ENCODE data around the gene PHEX. TPM values are rescaled to one million over a fixed set of nuclear protein-coding genes. Genes with fewer than 3 reads are reported as not detected.
A peak's percentile ranks its signal among the peaks of the same experiment; 100 is the strongest.

The PHEX gene
- polyA plus RNA-seq, 4 donors = 0.30 to 0.38 (median 0.34) TPM

DNA sequence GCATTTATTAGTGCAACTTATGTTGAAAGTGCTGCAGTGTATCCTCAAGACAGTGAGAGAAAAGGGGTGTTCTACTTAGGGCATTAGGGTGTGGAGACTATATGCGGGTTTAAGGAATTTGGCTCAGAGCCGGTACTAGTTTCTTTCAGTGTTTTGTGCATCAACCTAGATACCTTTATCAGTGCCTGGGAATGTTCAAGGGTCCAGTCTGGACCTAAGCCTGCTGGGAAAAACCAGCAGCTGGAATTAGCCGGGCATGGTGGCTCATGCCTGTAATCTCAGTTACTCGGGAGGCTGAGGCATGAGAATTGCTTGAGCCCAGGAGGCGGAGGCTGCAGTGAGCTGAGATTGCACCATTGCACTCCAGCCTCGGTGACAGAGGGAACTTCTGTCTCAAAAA lies 7.4 kb downstream of the PHEX start:
- no peak for DNase-seq (ENCODE audit: low read depth in 4 of 4, low spot score in 3 of 4)

DNA sequence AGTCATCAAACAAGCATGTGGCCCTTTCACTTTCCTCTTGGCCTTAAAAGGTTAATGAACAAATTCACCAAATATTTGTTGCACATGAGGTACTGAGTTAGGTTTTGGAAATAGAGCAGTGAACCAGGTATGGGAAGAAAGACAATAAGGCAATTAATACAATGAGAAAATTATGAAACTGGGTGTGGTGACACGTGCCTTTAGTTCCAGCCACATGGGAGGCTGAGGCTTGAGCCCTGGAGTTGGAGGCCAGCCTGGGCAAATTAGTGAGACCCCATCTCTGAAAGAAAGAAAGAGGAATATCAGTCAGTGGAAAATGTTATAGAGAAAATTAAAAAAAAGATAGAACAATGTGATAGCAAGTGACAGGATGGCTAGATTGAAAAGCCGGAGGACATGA lies 8.1 kb downstream of the PHEX start:
- DNase-seq (ENCODE audit: low read depth in 4 of 4, low spot score in 3 of 4) = no peak

DNA sequence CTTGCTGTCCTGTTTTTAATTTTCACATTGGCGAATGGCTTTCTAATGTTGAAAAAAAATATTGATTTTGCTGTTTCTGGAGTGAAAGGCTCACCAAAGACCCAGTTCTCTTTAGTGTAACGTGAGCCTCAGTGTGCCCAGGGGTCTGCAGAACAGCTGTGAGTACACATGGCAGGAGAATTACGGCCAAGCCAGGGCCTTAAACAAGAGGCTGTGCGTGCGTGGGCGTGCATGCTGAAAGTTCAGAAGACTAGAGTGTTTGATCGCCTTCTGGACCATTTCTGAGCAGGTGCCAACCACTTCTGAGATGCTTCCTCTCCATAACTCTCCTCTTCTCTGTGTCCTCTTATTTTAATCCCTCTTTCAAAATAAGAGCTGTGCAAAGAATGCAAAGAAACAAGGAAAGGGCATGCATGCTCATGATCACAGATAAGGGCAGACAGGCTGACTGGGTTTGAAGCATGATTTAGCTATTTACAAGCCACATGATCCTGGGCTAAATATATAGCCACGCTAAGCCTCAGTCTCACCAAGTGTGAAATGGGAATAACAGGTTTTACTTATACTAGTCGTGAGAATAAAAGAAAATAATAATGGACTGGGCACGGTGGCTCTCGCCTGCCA lies 9.9 kb downstream of the PHEX start:
- DNase-seq (ENCODE audit: low read depth in 4 of 4, low spot score in 3 of 4) = no peak

DNA sequence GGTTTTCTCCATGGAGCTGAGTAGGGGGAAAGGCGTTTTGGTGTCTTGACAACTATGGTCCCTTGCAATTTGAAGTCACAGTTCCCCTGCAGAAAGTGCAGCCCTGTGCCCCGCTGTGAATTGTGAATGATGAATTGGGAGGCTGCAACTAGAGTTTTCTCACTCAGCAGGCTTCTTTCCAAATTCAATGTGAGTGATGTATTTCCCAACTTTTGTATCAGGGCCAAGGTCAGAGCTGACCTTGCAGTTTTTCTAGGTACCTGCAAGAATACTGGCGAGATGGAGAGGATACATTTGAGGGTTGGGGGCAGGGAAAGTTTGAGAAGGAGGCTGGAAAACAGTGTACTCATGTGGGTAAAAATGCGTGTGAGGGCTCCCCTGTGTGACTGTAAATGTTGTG lies 11.7 kb downstream of the PHEX start:
- no peak for DNase-seq (ENCODE audit: low read depth in 4 of 4, low spot score in 3 of 4)

DNA sequence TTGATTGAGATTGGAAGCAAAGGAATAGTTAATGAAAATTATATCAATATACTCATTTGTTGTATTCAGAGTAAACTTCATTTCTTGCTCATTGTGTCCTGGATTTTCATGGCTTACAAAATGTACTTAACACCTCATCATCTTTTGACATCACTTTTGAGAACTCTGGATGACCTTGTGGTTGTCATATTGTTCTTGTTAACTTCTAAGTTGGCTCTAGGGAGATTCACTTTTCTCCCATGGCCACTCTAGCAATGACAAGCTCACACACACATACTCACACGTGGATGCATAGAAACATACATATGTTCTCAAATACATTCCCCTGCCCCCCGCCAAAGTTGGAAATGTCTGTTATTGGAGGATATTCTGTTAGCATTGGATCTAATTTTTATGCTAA lies 15.3 kb downstream of the PHEX start:
- no peak for DNase-seq (ENCODE audit: low read depth in 4 of 4, low spot score in 3 of 4)

DNA sequence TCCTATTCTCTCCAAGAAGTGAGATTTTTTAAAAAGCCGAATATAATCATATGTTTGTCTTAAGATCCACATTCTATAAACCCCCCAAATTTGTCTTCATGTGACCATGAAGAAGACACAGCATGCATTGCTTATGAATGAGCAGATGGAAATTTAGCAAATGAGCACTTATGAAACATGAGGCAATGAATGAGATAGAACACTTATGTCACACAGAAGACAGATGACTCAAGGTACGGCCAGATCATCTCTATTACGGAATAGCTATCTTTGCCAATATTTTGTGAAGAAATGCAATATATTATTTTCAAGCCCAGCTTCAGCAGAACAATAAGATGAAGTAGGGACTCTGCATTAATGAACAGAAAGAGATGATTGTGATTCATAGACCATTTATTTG lies 21.4 kb downstream of the PHEX start:
- DNase-seq (ENCODE audit: low read depth in 4 of 4, low spot score in 3 of 4) = no peak

DNA sequence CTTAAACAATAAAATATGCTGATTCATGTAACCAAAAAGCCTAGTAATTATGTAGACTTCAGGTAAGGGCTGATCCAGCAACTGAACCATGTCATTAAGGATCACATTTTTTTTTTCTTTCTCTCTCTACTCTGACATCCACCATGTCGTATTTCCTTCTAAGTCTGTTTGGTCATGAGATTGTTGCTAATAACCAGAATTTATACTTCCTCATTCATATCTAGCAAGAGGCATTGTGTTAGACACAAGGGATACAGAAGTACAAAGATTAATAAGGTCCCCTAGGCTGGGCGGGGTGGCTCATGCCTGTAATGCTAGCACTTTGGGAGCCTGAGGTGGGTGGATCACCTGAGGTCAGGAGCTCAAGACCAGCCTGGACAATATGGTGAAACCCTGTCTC lies 24.1 kb downstream of the PHEX start:
- no peak for DNase-seq (ENCODE audit: low read depth in 4 of 4, low spot score in 3 of 4)

DNA sequence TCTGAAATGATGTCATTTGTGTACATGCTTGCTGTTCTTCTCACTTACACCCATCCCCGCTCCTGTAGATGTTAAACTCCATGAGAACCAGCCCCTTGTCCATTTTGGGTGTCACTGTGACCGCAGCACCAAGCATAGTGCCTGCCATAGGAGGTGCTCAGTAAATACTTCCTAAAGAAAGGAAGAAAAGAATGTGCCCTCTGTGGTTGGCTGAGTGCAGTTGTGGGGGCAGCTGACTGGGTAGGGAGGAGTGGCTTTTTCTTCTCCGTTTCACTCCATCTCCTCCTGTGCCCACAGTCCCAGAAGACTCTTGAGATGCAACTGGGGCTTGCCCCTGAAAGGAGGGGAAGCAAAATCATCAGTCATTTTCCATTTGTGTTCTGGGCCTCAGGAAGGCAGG lies 25.5 kb downstream of the PHEX start:
- DNase-seq (ENCODE audit: low read depth in 4 of 4, low spot score in 3 of 4) = no peak

DNA sequence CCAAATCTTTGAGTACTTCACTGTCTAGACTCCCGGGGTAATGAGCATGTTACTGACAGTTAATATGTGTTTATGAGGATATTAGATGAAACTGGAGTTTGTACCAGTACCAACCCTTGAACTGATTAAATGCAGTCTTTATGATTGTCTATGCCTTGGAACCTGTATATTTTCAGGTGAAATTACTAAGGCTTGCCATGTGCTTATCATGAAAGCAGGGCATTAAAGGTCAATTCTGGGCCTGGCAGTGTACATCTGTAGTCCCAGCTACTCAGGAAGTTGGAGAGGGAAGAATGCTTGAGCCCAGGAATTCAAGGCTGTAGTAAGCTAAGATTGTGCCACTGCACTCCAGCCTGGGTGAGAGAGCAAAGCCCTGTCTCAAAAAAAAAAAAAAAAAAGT lies 27.6 kb downstream of the PHEX start:
- DNase-seq (ENCODE audit: low read depth in 4 of 4, low spot score in 3 of 4) = no peak

DNA sequence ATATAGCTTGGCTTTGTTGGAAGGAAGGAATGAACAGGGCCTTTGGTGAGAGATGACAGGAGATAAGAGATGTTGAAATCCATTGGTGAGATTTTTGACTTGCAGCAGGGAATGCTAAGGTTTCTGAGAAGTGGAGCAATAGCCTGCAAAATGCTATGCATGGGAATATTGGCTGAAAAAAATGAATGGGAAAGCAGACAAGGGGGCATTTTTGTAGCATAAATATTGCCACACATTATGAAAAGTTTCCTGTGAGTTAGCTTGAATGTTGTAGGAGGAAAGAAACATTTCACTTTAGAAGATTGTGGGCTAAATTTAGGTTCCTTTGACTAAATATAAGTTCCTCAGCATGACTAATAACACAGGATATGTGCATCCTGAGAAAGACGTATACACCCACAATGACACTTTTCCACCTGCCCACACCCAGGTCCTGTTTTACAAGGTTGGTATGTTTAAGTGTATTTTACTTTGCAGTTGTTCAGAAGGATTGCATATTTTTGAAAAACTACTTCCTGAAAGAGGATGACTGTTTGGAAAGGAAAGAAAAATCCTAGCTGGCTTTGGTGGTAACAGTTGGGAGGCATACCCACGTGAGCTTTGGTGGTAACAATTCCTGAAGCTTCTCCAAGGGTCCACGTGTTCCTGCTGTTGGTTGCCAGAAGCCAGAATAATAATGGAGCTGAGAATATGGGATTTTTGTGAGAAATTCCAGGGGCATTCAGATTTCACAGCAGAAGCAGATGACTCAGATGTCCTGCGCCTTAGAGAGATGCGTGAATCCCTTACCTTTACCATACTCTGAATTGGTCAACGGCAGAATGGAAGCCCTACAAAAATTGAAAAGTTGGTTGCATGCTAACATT lies 28.5 kb downstream of the PHEX start:
- DNase-seq (ENCODE audit: low read depth in 4 of 4, low spot score in 3 of 4) = no peak

DNA sequence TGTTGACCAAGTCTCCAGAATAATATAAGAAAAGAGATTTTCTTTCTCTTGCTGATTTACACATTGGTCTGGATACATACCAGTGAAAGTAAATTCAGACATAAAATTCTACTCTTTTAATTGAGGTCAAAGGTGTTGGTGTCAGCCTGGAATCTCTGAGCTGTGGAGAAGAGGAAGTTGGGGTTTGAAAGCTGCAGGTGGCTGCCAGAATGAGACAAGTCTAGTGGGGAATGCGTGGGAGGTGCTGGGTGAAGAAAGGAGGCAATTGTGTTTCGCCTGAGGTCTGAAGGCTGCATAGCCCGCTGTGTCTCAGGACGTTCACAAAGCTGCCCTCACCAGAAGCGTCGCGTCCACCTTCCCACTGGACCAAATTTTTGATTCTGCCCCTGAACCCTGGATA lies 31.2 kb downstream of the PHEX start:
- DNase-seq (ENCODE audit: low read depth in 4 of 4, low spot score in 3 of 4) = no peak

DNA sequence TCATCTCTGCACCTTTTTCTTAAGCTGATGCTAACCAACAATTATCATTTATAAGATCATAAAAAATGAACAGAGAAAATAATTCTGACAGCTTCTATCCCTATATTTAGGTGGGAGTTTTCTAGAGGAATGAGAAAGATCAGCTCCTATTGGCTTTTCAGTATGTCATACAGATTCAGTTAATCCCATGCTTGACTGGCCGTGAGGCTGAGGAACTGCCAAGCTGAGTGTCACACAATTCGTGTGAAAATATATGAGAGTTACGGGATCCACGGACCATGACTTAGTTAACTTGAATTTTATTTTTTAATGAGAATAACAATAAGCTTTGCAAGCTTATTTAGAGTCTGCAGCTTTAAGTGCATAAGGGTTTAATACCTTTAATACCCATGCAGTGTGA lies 37.5 kb downstream of the PHEX start:
- DNase-seq (ENCODE audit: low read depth in 4 of 4, low spot score in 3 of 4) = no peak

DNA sequence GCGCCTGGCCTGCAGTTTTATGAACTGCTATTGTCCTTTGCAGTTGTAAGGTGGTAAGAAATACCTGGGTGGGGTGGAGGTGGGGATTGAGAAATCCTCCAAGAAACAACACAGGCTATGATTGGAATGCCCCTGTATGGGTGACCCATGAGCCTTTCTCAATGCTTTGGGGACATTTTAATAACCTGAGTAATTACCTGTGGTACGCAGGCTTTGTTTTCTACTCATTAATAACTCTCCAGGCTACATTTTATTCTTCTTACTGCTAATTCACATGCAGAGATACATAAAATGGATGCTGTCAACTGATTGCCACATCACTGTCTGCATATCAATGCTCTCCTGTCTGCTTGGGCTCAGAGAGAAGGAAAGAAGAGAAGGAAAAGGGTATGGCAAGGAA lies 41.8 kb downstream of the PHEX start:
- no peak for DNase-seq (ENCODE audit: low read depth in 4 of 4, low spot score in 3 of 4)

DNA sequence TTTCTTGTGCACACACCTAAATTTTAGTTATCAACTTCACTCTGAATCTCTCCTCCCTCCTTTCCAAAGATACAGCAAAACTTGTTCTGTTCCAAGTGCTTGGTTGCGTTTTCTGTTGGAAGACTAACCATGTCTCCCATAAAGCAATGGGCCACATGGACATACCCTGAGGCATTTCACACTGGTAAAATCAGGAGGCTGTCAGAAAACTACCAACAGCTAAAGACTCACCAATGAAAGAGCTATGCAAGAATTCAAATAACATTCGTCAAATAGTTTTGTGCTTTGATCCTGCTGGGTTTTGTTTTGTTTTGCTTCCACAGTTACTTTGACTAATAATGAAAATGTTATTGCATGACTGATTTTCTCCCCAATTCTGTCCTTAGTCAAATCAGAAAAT lies 46.0 kb downstream of the PHEX start:
- DNase-seq (ENCODE audit: low read depth in 4 of 4, low spot score in 3 of 4) = no peak

DNA sequence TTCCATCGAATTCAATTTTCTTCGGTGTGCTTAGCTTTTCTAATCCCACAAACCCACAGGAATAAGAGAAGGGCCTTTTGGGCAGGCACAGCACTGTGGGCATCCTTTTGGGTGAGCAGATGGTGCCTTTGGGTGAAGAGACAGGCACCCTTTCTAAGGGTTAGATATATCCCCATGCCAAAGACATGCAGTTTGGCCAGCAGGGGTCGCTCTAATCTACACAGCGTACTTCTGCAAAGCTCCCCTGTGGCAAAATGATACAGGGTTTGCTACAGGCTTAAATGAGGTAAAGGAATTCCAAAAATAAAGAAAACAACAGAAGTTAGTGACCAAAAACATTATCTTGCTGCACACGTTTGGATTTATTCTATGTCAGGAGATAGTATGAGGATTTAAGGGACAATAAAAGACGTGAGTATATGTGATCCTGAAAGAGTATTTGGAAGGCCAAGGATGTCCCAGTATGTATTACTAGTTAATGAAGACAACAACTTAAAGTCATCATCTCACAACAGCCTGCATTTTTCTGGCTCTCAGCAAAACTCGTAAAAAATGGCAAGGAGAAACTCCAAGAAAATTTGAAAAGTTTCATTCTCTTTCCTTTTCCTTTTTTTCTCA lies 49.5 kb downstream of the PHEX start:
- DNase-seq (ENCODE audit: low read depth in 4 of 4, low spot score in 3 of 4) = peak in 1 of 4 donors; percentile 12

DNA sequence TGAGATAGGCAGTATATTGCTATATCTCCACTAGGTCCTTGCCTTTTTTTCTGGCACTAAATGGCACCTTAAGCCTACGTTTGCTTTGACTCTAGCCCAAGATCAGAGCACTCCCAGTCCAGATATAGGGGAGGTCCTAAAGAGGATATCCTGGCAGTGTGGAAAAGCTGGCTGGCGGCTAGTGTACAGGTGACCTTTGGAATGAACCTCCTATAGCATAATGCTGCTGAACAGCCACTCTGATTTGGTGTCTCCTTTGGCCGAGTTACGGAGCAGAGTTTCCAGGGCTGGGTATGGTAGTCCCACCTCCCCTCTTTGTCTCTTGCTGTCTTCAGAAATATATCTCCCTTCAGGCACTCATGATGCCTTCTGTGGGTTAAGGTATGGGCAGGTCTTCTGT lies 53.9 kb downstream of the PHEX start:
- DNase-seq (ENCODE audit: low read depth in 4 of 4, low spot score in 3 of 4) = no peak

DNA sequence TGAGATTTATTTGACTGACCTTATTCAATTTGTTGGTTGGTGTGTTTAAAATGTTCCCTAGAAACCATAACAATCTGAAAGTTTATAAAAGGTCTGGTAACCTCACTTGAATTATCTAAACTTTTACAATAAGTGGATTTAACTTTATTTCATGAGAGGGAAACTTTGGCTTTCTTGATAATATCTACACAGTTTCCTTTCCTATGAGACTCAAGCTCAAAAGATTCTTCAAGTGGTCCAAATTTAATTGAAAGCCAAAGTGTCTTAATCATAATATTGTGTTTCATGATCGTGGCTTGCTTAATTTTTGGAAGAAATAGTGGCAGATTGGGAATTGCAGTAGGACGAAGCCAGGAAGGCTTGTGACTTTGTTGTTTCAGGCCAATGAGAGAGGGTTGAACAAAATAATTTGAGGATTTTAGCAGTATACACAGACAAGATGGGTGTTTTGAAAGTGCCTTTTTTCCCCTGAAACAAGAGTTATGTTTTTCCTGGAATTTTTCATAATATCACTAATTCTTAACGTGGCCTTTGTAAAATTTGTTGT lies 55.0 kb downstream of the PHEX start:
- no peak for DNase-seq (ENCODE audit: low read depth in 4 of 4, low spot score in 3 of 4)

DNA sequence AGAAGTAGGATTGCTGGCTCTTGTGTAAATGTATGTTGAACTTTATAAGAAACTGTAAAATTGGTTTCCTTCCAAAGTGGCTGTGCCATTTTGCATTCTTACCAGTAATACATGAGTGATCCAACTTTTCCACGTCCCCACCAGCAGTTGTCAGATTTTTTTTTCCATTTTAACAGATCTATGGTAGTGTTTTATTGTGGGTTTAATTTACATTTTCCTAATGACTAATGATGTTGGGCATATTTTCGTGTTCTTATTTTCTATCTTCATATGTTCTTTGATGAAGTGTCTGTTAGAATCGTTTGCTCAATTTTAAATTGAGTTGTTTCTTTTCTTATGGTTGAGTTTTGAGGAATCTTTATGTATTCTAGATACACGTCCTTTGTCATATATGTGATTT lies 56.2 kb downstream of the PHEX start:
- no peak for DNase-seq (ENCODE audit: low read depth in 4 of 4, low spot score in 3 of 4)

DNA sequence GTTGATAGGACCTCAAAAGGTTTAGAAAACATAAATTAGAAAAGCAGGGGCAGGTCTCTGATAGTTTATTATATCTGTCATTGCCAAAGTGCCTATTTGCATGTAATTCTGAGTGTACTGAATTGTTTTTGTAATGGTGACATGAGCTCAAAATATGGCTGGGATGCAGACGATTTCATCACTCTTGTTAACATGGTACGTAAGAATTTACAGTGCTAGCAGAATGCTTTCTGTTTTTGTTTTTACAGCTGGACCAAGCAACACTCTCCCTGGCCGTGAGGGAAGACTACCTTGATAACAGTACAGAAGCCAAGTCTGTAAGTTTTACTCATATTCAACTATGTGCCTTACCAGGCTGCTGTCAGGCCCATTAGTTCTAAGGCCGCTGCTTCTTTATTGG lies 58.1 kb downstream of the PHEX start:
- no peak for DNase-seq (ENCODE audit: low read depth in 4 of 4, low spot score in 3 of 4)

DNA sequence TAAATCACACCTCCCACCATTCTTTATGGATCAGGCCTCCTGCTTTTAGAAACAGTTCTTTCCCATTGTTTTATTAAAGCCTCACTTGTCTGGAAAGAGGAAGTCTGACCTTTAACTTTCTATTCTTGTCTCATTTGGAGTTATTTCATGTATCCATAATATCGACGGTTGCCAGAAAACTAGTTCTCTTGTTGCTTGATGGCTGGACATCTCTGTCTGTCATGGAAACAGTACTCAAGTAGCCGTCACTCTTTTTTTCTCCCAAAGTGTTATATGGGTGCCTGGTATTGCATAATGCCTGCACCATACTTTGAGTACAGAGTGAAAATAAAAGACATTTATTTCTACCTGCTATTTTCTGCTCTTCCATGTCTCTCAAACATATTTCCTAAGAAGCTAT lies 61.4 kb downstream of the PHEX start:
- no peak for DNase-seq (ENCODE audit: low read depth in 4 of 4, low spot score in 3 of 4)

DNA sequence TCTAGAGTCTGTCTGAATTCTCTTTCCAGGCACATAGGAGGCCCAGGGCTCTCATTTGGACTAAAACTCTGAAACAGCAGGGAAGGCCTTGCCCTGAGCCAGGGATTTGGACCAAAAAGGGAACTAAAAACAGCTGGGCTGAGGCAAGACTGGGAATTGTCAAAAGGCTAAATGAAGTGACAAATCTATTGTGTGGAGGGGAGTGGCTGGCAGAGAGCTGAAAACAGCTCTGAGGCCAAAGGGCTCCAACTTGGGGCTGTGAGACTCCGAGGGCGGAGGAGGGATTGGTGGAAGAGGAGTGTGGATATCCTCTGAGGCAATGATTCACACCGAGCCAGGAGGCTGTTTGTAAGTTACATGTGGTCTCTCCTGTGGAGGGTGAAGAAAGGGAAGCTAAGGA lies 63.2 kb downstream of the PHEX start:
- no peak for DNase-seq (ENCODE audit: low read depth in 4 of 4, low spot score in 3 of 4)

DNA sequence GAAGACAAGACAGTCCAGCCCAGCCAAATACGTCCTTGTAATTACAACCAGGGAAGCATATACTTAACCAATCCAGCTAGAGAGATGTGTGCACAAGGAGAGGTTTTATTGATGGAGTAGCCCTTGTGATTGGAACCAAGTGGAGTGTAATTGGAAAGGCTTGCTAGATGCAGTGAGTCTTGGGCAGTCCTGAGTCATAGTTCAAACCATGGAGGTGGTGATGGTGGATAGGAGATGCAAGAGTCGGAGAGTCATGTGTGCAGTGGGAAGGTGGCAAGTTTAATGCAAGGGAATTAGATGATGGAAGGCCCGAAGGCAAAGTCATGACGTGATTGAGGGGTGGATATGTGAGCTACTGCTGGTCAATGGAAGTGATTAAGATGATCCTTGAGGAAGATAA lies 63.7 kb downstream of the PHEX start:
- no peak for DNase-seq (ENCODE audit: low read depth in 4 of 4, low spot score in 3 of 4)

Measured in right renal pelvis (tissue), 4 donors.